Stomach (tissue), 19 donors: Measurements from ENCODE around the gene LYPD6B. TPM values are rescaled to one million over a fixed set of nuclear protein-coding genes. Genes with fewer than 3 reads are reported as not detected.

Source experiments
- DNase-seq, 2 donors: peaks; one replicate each; pipeline versions ENCODE4 v3.0.0 to v3.0.0-alpha.2; 2013 to 2019
- H3K27ac ChIP-seq, 5 donors: fragments of 200-600 bp in 4 of 5; sonication (generic) in 4 of 5; one replicate each; pipeline ENCODE4 v1.5.1; 2013 to 2019; ENCODE audit warnings: mild to moderate bottlenecking in 1 of 5, moderate library complexity in 1 of 5
- H3K27me3 ChIP-seq, 3 donors: fragments of 200-600 bp; sonication (generic); one replicate each; pipeline ENCODE4 v1.5.1; 2017 to 2019; ENCODE audit warnings: mixed run types in 1 of 3
- H3K36me3 ChIP-seq, 4 donors: fragments of 200-600 bp; sonication (generic); 1 replicate in 3 of 4; 2 replicates in 1 of 4; pipeline ENCODE4 v1.5.1; 2016 to 2019
- H3K4me1 ChIP-seq, 4 donors: fragments of 200-600 bp; sonication (generic); one replicate each; pipeline ENCODE4 v1.5.1; 2016 to 2019
- H3K4me3 ChIP-seq, 4 donors: fragments of 200-600 bp; sonication (generic) in 3 of 4; one replicate each; pipeline ENCODE4 v1.5.1; 2016 to 2019; ENCODE audit warnings: mild to moderate bottlenecking in 1 of 4
- H3K9me3 ChIP-seq, 4 donors: fragments of 200-600 bp; sonication (generic); one replicate each; pipeline ENCODE4 v1.5.1; 2016 to 2019
- CTCF ChIP-seq, 7 experiments: fragments of 450-650 bp in 4 of 7; fragments of 200-600 bp in 3 of 7; sonication (generic) in 3 of 7; IDR thresholded peaks; one replicate each; pipeline ENCODE4 v1.5.1; 2016 to 2019; ENCODE audit warnings: antibody characterized with exemption in 7 of 7, control low read depth in 2 of 7, mild to moderate bottlenecking in 1 of 7
- EP300 ChIP-seq: sonication (generic); formaldehyde crosslinking; IDR thresholded peaks from one replicate; pipeline ENCODE4 v1.6.1; 2017; ENCODE audit warnings: antibody characterized with exemption
- POLR2A ChIP-seq, 4 donors: fragments of 450-650 bp; IDR thresholded peaks; one replicate each; pipeline ENCODE4 v1.6.1; 2016; ENCODE audit warnings: antibody characterized with exemption in 4 of 4, control low read depth in 2 of 4, mild to moderate bottlenecking in 1 of 4, moderate library complexity in 1 of 4
- POLR2AphosphoS5 ChIP-seq, 3 donors: sonication (generic); formaldehyde crosslinking; IDR thresholded peaks; one replicate each; pipeline ENCODE4 v1.6.1; 2016; ENCODE audit warnings: antibody characterized with exemption in 3 of 3
- WGBS, 5 donors: extraction: QIAGEN DNeasy Blood & Tissue Kit in 3 of 5; methylation state at CpG; one replicate each; pipeline versions ENCODE4 v1.1.5 to v1.1.7; 2013 to 2018; 5-methylcytosine and 5-hydroxymethylcytosine counted together
- intact Hi-C: fragments of 100-400 bp; cut with DNase I; formaldehyde crosslinking; loops from one replicate; pipeline ENCODE4 v1.15.1; 2023; ENCODE audit warnings: low total_unique reads
- long read RNA-seq, 10 donors: transcript quantifications; one replicate each; lab custom pipeline, GENCODE V29; 2026
- polyA plus RNA-seq, 3 donors: library from polyadenylated mRNA; stranded (reverse); fragments of 200-250 nt; gene quantifications; one replicate each; pipeline ENCODE4 v1.2.3, GENCODE V29; 2013
- total RNA-seq, 5 donors: library from RNA; depleted of rRNA; stranded (reverse); fragments of >200 nt; gene quantifications; one replicate each; pipeline versions ENCODE4 v1.1.0 to v1.2.3, GENCODE V29; 2014 to 2016
- donor health status: healthy with polysubstance abuse.
- donor health status: Bipolar disorder and iron deficiency.
- donor health status: healthy.

LYPD6B gene
- total RNA-seq (10 to 100 TPM in 4 of 5 donors, not detected in 1; 14.7 to 88.7 (median 36.4) TPM), polyA plus RNA-seq (10 to 100 TPM; 10.9 to 74.1 (median 20.5) TPM)
- long read RNA-seq, donor 1, partial matches to known transcripts: 0 of 1 reads
- long read RNA-seq, donor 1, other reads (novel, unspliced or antisense): 0 of 1 reads
- long read RNA-seq, donor 2, partial matches to known transcripts: 0 of 3 reads
- long read RNA-seq, donor 2, other reads (novel, unspliced or antisense): 0 of 3 reads
- long read RNA-seq, donor 3, partial matches to known transcripts: 5 of 5 reads
- long read RNA-seq, donor 3, other reads (novel, unspliced or antisense): 0 of 5 reads
- long read RNA-seq, donor 4, partial matches to known transcripts: 0 of 1 reads
- long read RNA-seq, donor 4, other reads (novel, unspliced or antisense): 0 of 1 reads
- long read RNA-seq, donor 5, partial matches to known transcripts: 7 of 9 reads
- long read RNA-seq, donor 5, other reads (novel, unspliced or antisense): 0 of 9 reads
- long read RNA-seq, donor 6: 0 reads
- long read RNA-seq, donor 7, partial matches to known transcripts: 0 of 1 reads
- long read RNA-seq, donor 7, other reads (novel, unspliced or antisense): 0 of 1 reads
- long read RNA-seq, donor 8, partial matches to known transcripts: 0 of 4 reads
- long read RNA-seq, donor 8, other reads (novel, unspliced or antisense): 0 of 4 reads
- long read RNA-seq, donor 9, partial matches to known transcripts: 0 of 4 reads
- long read RNA-seq, donor 9, other reads (novel, unspliced or antisense): 0 of 4 reads
- long read RNA-seq, donor 10, partial matches to known transcripts: 0 of 1 reads
- long read RNA-seq, donor 10, other reads (novel, unspliced or antisense): 0 of 1 reads

GRCh38 chr2:149038442-149039212 lies at the start of gene LYPD6B:
LYPD6B (plus strand) TSS chr2:149038699; CDS start chr2:149130949, 92,250 bp downstream.
- peak within 1 kb of the TSS; percentile 50 to 54 (median 51) for H3K4me3 ChIP-seq
- peak; percentile 87 to 89 for DNase-seq
- H3K27ac ChIP-seq: peak within 1 kb of the TSS; percentile 59 to 84 (median 78)
- peaks cover 4 to 25% (median 14%) of the 10 kb centered on the region in 4 donors for H3K4me1 ChIP-seq
- H3K9me3 ChIP-seq: no peaks in the 10 kb centered on the region
- 0 to 3% (median 2%) methylated on average over 4 to 85 of the region's 85 CpGs for WGBS, 5 donors
- H3K36me3 ChIP-seq: no peaks in the 10 kb centered on the region
- peaks cover 0 to 39% (median 13%) of the 10 kb centered on the region in 3 donors for H3K27me3 ChIP-seq
- intact Hi-C loops: loop anchor here (10.0 kb wide), 1 partner anchor 276 kb away; no protein-coding TSS in a partner anchor
- TF ChIP-seq POLR2AphosphoS5 (IDR thresholded peaks at IDR 0.05): peak in 2 of 3 donors; percentile 11 to 12
- no peak for TF ChIP-seq POLR2A (IDR thresholded peaks at IDR 0.05)

GRCh38 chr2:148989882-148990493 lies 48.5 kb upstream of the LYPD6B start:
- Histone ChIP-seq H3K4me1 (no peaks in the 10 kb centered on the region), H3K4me3 (no peak overlapping the region), H3K36me3 (no peaks in the 10 kb centered on the region), H3K27ac (no peak overlapping the region), H3K27me3 (no peaks in the 10 kb centered on the region), H3K9me3 (no peaks in the 10 kb centered on the region)
- WGBS, 5 donors: 26 to 33% (median 26%) methylated on average over 6 of the region's 6 CpGs
- TF ChIP-seq POLR2A (IDR thresholded peaks at IDR 0.05) (no peak), EP300 (no peak), POLR2AphosphoS5 (IDR thresholded peaks at IDR 0.05) (no peak), CTCF (IDR thresholded peaks at IDR 0.05) (peak in 5 of 7 experiments; percentile 37 to 72 (median 52))
- peak; percentile 59 to 92 for DNase-seq
- intact Hi-C loops: no loop called here

GRCh38 chr2:148990968-148991367 lies 47.5 kb upstream of the LYPD6B start:
- no peak for TF ChIP-seq EP300
- TF ChIP-seq POLR2AphosphoS5 (IDR thresholded peaks at IDR 0.05): no peak
- TF ChIP-seq POLR2A (IDR thresholded peaks at IDR 0.05): no peak
- no peak for TF ChIP-seq CTCF (IDR thresholded peaks at IDR 0.05)
- intact Hi-C loops: no loop called here
- WGBS, 5 donors: 66 to 85% (median 75%) methylated on average over 6 of the region's 6 CpGs
- no peaks in the 10 kb centered on the region for H3K27me3 ChIP-seq
- DNase-seq: no peak
- H3K9me3 ChIP-seq: no peaks in the 10 kb centered on the region
- no peak overlapping the region for H3K27ac ChIP-seq
- no peaks in the 10 kb centered on the region for H3K36me3 ChIP-seq
- H3K4me3 ChIP-seq: no peak overlapping the region
- H3K4me1 ChIP-seq: no peaks in the 10 kb centered on the region

- Histone ChIP-seq H3K27ac (no peak overlapping the region), H3K27me3 (no peaks in the 10 kb centered on the region), H3K36me3 (no peaks in the 10 kb centered on the region), H3K4me1 (no peaks in the 10 kb centered on the region), H3K4me3 (no peak overlapping the region), H3K9me3 (no peaks in the 10 kb centered on the region)
- intact Hi-C loops: no loop called here
- no peak for TF ChIP-seq POLR2A (IDR thresholded peaks at IDR 0.05)
- TF ChIP-seq CTCF (IDR thresholded peaks at IDR 0.05): no peak
- TF ChIP-seq POLR2AphosphoS5 (IDR thresholded peaks at IDR 0.05): no peak
- no peak for TF ChIP-seq EP300
- no peak for DNase-seq
Observed at GRCh38 chr2:148992448-148992847, 46.1 kb upstream of the LYPD6B start.
